CD4-positive, alpha-beta memory T cell (primary cell): ENCODE results near the gene ZFP91. TPM values are rescaled to one million over a fixed set of nuclear protein-coding genes. Genes with fewer than 3 reads are reported as not detected.

Source experiments
- CTCF ChIA-PET: fragments of 350-600 bp; sonication (Branson Sonifier 250); formaldehyde crosslinking; loops from one replicate; lab custom pipeline; 2021; ENCODE audit warnings: inconsistent platforms; ENCODE audit not compliant: partially characterized antibody; lab: Charles Lee
- POLR2A ChIA-PET: fragments of 350-600 bp; sonication (Branson Sonifier 250); formaldehyde crosslinking; loops from one replicate; lab custom pipeline; 2021; ENCODE audit not compliant: partially characterized antibody; lab: Charles Lee
- DNase-seq, 5 donors: peaks; one replicate each; pipeline versions ENCODE4 v3.0.0 to v3.0.0-alpha.2; 2020 to 2022; ENCODE audit warnings: mixed read lengths in 1 of 5
- H3K27ac ChIP-seq: one replicate; pipeline ENCODE4 v1.7.0; 2013; ENCODE audit warnings: low read depth, low read length
- H3K27me3 ChIP-seq: 2 replicates; pipeline ENCODE4 v1.7.0; 2013; ENCODE audit warnings: mild to moderate bottlenecking, low read length, moderate library complexity; ENCODE audit not compliant: insufficient read depth
- H3K36me3 ChIP-seq: 2 replicates; pipeline ENCODE4 v1.7.0; 2013; ENCODE audit warnings: mild to moderate bottlenecking, low read length, moderate library complexity; ENCODE audit not compliant: insufficient read depth
- H3K4me1 ChIP-seq: 2 replicates; pipeline ENCODE4 v1.7.0; 2013; ENCODE audit warnings: mild to moderate bottlenecking, low read length, moderate library complexity; ENCODE audit not compliant: insufficient read depth
- H3K4me3 ChIP-seq, 2 donors: one replicate each; pipeline ENCODE4 v1.7.0; 2013; ENCODE audit warnings: low read length in 2 of 2, mild to moderate bottlenecking in 1 of 2
- H3K9me3 ChIP-seq, 2 donors: one replicate each; pipeline ENCODE4 v1.7.0; 2013; ENCODE audit warnings: low read length in 2 of 2, control low read depth in 1 of 2; ENCODE audit not compliant: control insufficient read depth in 1 of 2
- H3K27ac Mint-ChIP-seq, 7 donors: one replicate each; pipeline ENCODE4 v1.8.0; 2020 to 2021; ENCODE audit warnings: mixed read lengths in 7 of 7, mild to moderate bottlenecking in 6 of 7, inconsistent platforms in 3 of 7, moderate library complexity in 3 of 7
- H3K27me3 Mint-ChIP-seq, 2 donors: one replicate each; pipeline ENCODE4 v1.8.0; 2020 to 2021; ENCODE audit warnings: mixed read lengths in 2 of 2
- H3K36me3 Mint-ChIP-seq, 2 donors: one replicate each; pipeline ENCODE4 v1.8.0; 2020 to 2021; ENCODE audit warnings: mixed read lengths in 2 of 2, inconsistent platforms in 1 of 2, mild to moderate bottlenecking in 1 of 2
- H3K4me1 Mint-ChIP-seq, 4 donors: one replicate each; pipeline ENCODE4 v1.8.0; 2020 to 2021; ENCODE audit warnings: mixed read lengths in 4 of 4, mild to moderate bottlenecking in 1 of 4
- H3K4me3 Mint-ChIP-seq, 8 donors: one replicate each; pipeline ENCODE4 v1.8.0; 2020 to 2021; ENCODE audit warnings: mixed read lengths in 8 of 8, mild to moderate bottlenecking in 7 of 8, moderate library complexity in 6 of 8, inconsistent platforms in 3 of 8
- H3K9me3 Mint-ChIP-seq, 8 donors: one replicate each; pipeline ENCODE4 v1.8.0; 2020 to 2021; ENCODE audit warnings: mixed read lengths in 8 of 8, mild to moderate bottlenecking in 5 of 8, inconsistent platforms in 3 of 8, moderate library complexity in 1 of 8
- intact Hi-C: fragments of 100-400 bp; cut with micrococcal nuclease; formaldehyde crosslinking; loops from one replicate; pipeline ENCODE4 v1.15.1; 2023
- polyA plus RNA-seq, 2 donors: library from polyadenylated mRNA; unstranded; fragments of 300-500 nt; fragmentation: Illumina TruSeq; gene quantifications; one replicate each; pipeline ENCODE4 v1.2.3, GENCODE V29; 2021
- total RNA-seq, 2 experiments: library from RNA; stranded (reverse); gene quantifications; one replicate each; pipeline ENCODE4 v1.2.3, GENCODE V29; 2021

The ZFP91 gene
- total and polyA plus RNA-seq, 4 experiments from 2014 or later, result 3.8 to 38.4 (median 22.7) TPM

DNA sequence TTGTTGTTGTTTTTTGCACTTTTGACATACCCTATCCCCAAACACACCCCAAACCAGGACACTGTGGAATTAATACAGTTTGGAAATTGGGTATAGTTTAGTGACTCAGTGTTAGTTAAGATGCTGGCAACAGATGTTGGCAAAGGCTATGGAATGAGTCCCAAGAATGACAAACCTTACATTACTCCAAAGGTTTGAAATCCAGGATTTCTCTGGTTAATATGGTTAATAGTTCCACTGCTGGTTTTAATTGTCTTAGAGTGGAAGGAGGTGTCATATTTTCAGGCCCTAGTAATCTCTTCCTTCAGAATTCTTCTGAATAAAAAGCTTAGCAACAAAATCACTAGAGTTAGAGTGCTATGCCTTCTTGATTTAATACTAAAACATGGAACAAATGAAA, 4.0 kb upstream of the ZFP91 start:
- intact Hi-C loops, result loop anchor here (1.0 to 10.0 kb wide), 5 partner anchors 50 to 1228 kb away; partner anchors contain the start of genes FAM111B and UBE2L6
- H3K4me1 ChIP-seq, result peaks cover 60% of the 10 kb centered on the region
- peak overlapping the region; percentile 99 to 100 (median 100) for H3K27ac Mint-ChIP-seq
- peaks cover 16 to 49% of the 10 kb centered on the region in 2 donors for H3K36me3 Mint-ChIP-seq
- peaks cover under 1% of the 10 kb centered on the region for H3K36me3 ChIP-seq
- peaks cover 0 to 3% of the 10 kb centered on the region in 2 donors for H3K27me3 Mint-ChIP-seq
- H3K27me3 ChIP-seq, result no peaks in the 10 kb centered on the region
- no peaks in the 10 kb centered on the region for H3K9me3 ChIP-seq
- H3K4me3 Mint-ChIP-seq, result peak overlapping the region; percentile 92 to 99 (median 95)
- POLR2A ChIA-PET, result interaction anchor here (1.3 to 6.4 kb wide), 3 partner anchors 8 to 58 kb away, joined by 3 to 109 read pairs (median 6); no protein-coding TSS in a partner anchor
- H3K27ac ChIP-seq, result peak overlapping the region; percentile 99
- DNase-seq, result no peak
- peak overlapping the region; percentile 8 to 96 for H3K4me3 ChIP-seq
- H3K9me3 Mint-ChIP-seq, result peaks cover 0 to 13% (median 0%) of the 10 kb centered on the region in 8 donors
- CTCF ChIA-PET, result interaction anchor here (1.2 to 8.6 kb wide), 4 partner anchors 9 to 101 kb away, joined by 3 to 187 read pairs (median 14); no protein-coding TSS in a partner anchor
- H3K4me1 Mint-ChIP-seq, result peaks cover 30 to 81% (median 51%) of the 10 kb centered on the region in 4 donors

DNA sequence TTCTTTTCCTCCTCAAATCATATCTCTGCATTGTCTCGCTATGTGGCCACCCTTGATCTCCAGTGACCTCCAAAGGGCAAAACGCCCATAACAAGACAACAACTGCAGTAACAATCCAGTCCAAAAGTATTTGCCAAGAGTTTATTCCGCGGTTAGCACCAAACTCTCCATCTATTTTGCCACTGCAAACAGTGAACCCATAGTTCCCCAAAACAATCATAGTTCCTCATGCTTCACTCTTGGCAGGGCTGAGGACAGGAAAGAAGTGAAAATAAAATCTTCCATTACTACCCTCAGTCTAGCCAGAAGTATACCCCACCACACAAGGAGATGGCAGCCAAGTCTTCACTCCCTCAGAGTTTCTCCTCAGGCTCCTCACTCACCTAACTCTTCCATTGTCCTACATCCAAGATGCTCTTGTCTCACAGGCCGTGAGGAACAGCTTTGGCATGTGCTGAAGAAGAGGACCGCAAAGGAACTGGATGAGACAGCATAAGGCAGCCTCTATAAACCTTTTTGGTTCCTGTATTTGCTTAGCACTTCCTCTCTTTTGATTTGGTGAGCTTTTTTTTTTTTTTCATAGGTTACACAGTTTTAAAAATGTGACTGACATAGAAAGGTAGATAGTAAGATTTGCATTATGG, 3.4 kb upstream of the ZFP91 start, which contains the start of gene LPXN:
TSS of gene LPXN (minus strand) at position 480 of the 644 bp plus-strand sequence. CDS start at position 396, 84 bp downstream.
- CTCF ChIA-PET, result interaction anchor here (1.2 to 8.6 kb wide), 5 partner anchors 9 to 101 kb away, joined by 3 to 187 read pairs (median 11); no protein-coding TSS in a partner anchor
- H3K4me1 ChIP-seq, result peaks cover 64% of the 10 kb centered on the region

DNA sequence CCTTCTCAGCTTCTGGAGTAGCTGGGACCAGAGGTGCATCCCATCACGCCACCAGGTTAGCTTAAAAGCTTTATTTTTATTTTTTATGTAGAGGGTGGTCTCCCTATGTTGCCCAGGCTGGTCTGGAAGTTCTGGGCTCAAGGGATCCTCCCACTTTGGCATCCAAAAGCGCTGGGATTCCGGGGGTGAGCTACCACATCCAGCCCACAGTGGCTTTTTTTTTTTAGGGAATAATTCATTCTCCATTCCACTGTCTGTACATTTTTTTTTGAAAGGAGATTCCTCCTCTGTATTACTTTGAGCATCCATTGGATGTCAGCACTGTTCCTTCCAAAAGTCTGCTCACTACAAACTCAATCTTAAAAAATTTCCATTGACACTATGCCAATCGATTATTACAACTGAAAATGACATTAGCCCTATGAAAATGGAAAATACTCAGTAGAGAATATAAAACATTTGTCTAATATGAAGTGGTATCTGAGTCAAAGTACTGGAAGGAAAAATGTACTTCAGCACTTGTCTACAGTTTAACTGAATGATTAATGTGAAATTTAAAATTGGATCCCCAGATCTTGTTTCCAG, 1.9 kb upstream of the ZFP91 start:
- Mint-ChIP-seq H3K27ac (peak overlapping the region; percentile 99 to 100 (median 100)), H3K9me3 (peaks cover 0 to 14% (median 0%) of the 10 kb centered on the region in 8 donors), H3K36me3 (peaks cover 3 to 42% of the 10 kb centered on the region in 2 donors), H3K4me1 (peaks cover 33 to 85% (median 55%) of the 10 kb centered on the region in 4 donors), H3K4me3 (peak overlapping the region; percentile 93 to 99 (median 96)), H3K27me3 (peaks cover 0 to 3% of the 10 kb centered on the region in 2 donors)
- Histone ChIP-seq H3K27ac (peak overlapping the region; percentile 99), H3K9me3 (no peaks in the 10 kb centered on the region), H3K27me3 (no peaks in the 10 kb centered on the region), H3K4me1 (peaks cover 69% of the 10 kb centered on the region), H3K36me3 (no peaks in the 10 kb centered on the region), H3K4me3 (peak overlapping the region; percentile 57 to 96)
- intact Hi-C loops, result loop anchor here (1.0 to 10.0 kb wide), 5 partner anchors 14 to 1010 kb away; partner anchors contain the start of genes FAM111B and UBE2L6
- CTCF ChIA-PET, result interaction anchor here (0.7 to 8.6 kb wide), 8 partner anchors 11 to 1009 kb away, joined by 3 to 187 read pairs (median 6); partner anchors contain the start of gene UBE2L6
- POLR2A ChIA-PET, result interaction anchor here (0.6 to 6.4 kb wide), 16 partner anchors 10 to 1010 kb away, joined by 3 to 109 read pairs (median 6); partner anchors contain the start of genes MED19, SELENOH and UBE2L6
- no peak for DNase-seq

More for the DNA sequence above, 3.4 kb upstream of the ZFP91 start, which contains the start of gene LPXN:
- Histone ChIP-seq H3K36me3 (no peaks in the 10 kb centered on the region), H3K27ac (peak within 1 kb of the TSS; percentile 99), H3K4me3 (peak within 1 kb of the TSS; percentile 57 to 96), H3K27me3 (no peaks in the 10 kb centered on the region), H3K9me3 (no peaks in the 10 kb centered on the region)
- H3K4me1 Mint-ChIP-seq, result peaks cover 32 to 81% (median 54%) of the 10 kb centered on the region in 4 donors
- POLR2A ChIA-PET, result interaction anchor here (0.7 to 6.4 kb wide), 12 partner anchors 9 to 908 kb away, joined by 3 to 109 read pairs (median 6); partner anchors contain the start of genes SELENOH and ZDHHC5
- peaks cover 10 to 45% of the 10 kb centered on the region in 2 donors for H3K36me3 Mint-ChIP-seq
- intact Hi-C loops, result loop anchor here (1.0 to 10.0 kb wide), 5 partner anchors 13 to 1008 kb away; partner anchors contain the start of genes FAM111B and UBE2L6
- peaks cover 0 to 14% (median 0%) of the 10 kb centered on the region in 8 donors for H3K9me3 Mint-ChIP-seq
- peak; percentile 71 to 78 (median 72) for DNase-seq
- peaks cover 0 to 3% of the 10 kb centered on the region in 2 donors for H3K27me3 Mint-ChIP-seq
- peak within 1 kb of the TSS; percentile 93 to 99 (median 96) for H3K4me3 Mint-ChIP-seq
- H3K27ac Mint-ChIP-seq, result peak within 1 kb of the TSS; percentile 99 to 100 (median 100)

DNA sequence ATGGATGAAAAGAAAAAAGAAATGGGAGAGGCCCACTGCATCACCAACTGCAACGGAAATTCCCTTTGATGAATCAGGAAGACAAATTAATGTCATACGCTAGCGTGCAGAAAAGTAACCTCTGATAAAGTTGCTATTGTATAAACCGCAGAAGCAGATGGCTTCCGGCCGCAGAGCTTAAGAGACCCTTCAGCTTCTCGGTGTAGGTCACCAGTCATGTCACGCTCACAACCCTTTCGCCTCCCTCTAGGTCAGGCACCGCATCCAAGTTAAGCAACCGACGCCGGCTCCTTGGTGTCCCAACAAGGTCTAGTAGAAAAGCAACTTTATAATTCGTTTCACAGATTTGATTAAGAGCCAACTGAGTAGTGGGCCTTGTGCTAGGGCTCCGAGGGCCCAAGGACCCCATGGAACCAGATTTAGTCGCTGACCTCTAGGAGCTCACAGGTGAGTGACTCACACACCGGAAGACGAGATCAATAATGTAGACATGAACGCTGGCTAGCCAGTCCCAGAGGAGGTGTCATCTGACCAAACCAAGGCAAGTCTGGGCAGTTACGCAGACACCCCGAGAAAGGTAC, 1.2 kb upstream of the ZFP91 start:
- no peaks in the 10 kb centered on the region for H3K36me3 ChIP-seq
- Mint-ChIP-seq H3K27me3 (peaks cover 0 to 3% of the 10 kb centered on the region in 2 donors), H3K9me3 (peaks cover 0 to 14% (median 0%) of the 10 kb centered on the region in 8 donors), H3K4me1 (peaks cover 35 to 87% (median 57%) of the 10 kb centered on the region in 4 donors), H3K4me3 (peak overlapping the region; percentile 93 to 99 (median 96)), H3K36me3 (peaks cover 0 to 42% of the 10 kb centered on the region in 2 donors), H3K27ac (peak overlapping the region; percentile 99 to 100 (median 100))
- DNase-seq, result peak in 4 of 5 donors; percentile 77 to 93 (median 81)
- POLR2A ChIA-PET, result interaction anchor here (0.6 to 6.4 kb wide), 21 partner anchors 9 to 1242 kb away, joined by 3 to 109 read pairs (median 5); partner anchors contain the start of genes MED19, SELENOH, SSRP1 and UBE2L6
- CTCF ChIA-PET, result interaction anchor here (0.7 to 8.6 kb wide), 6 partner anchors 11 to 1010 kb away, joined by 3 to 187 read pairs (median 6); partner anchors contain the start of gene UBE2L6
- H3K27me3 ChIP-seq, result no peaks in the 10 kb centered on the region
- H3K4me1 ChIP-seq, result peaks cover 69% of the 10 kb centered on the region
- no peaks in the 10 kb centered on the region for H3K9me3 ChIP-seq
- intact Hi-C loops, result loop anchor here (1.0 to 10.0 kb wide), 15 partner anchors 15 to 1243 kb away; partner anchors contain the start of genes CLP1, FAM111B, MED19 and SSRP1
- H3K4me3 ChIP-seq, result peak overlapping the region; percentile 57 to 96
- peak overlapping the region; percentile 99 for H3K27ac ChIP-seq

- Mint-ChIP-seq H3K4me1 (peaks cover 36 to 91% (median 61%) of the 10 kb centered on the region in 4 donors), H3K36me3 (peaks cover 0 to 41% of the 10 kb centered on the region in 2 donors), H3K4me3 (peak overlapping the region; percentile 93 to 99 (median 96)), H3K27me3 (peaks cover 0 to 3% of the 10 kb centered on the region in 2 donors), H3K27ac (peak overlapping the region; percentile 99 to 100 (median 100)), H3K9me3 (peaks cover 0 to 14% (median 0%) of the 10 kb centered on the region in 8 donors)
- Histone ChIP-seq H3K27ac (peak overlapping the region; percentile 99), H3K4me1 (peaks cover 71% of the 10 kb centered on the region), H3K36me3 (no peaks in the 10 kb centered on the region), H3K9me3 (no peaks in the 10 kb centered on the region), H3K4me3 (peak overlapping the region; percentile 57 to 96), H3K27me3 (no peaks in the 10 kb centered on the region)
- peak; percentile 96 to 98 (median 97) for DNase-seq
- POLR2A ChIA-PET, result interaction anchor here (0.6 to 6.4 kb wide), 20 partner anchors 9 to 1243 kb away, joined by 3 to 109 read pairs (median 5); partner anchors contain the start of genes MED19, SELENOH, SSRP1 and UBE2L6
- CTCF ChIA-PET, result interaction anchor here (2.1 to 8.6 kb wide), 2 partner anchors 12 to 18 kb away, joined by 8 to 187 read pairs; no protein-coding TSS in a partner anchor
- intact Hi-C loops, result loop anchor here (1.0 to 10.0 kb wide), 13 partner anchors 209 to 1243 kb away; partner anchors contain the start of genes CLP1, FAM111B, MED19 and SSRP1
These were observed 678 bp upstream of the ZFP91 start for GRCh38 chr11:58578136-58578634.
